Measurements from ENCODE around the gene PRTN3.

The PRTN3 gene

GRCh38 chr19:803686-804418 lies 36.9 kb upstream of the PRTN3 start:
- ATAC-seq (ENCODE audit: low read depth) (no peak), DNase-seq (ENCODE audit: low spot score) (no peak)
- no peaks in the 10 kb centered on the region for H3K27me3 ChIP-seq (ENCODE audit: insufficient read depth, poor library complexity, severe bottlenecking)
- H3K9me3 ChIP-seq (ENCODE audit: severe bottlenecking): no peaks in the 10 kb centered on the region
- peaks cover 9% of the 10 kb centered on the region for H3K4me1 ChIP-seq (ENCODE audit: insufficient read depth, poor library complexity, severe bottlenecking)
- peaks cover 94% of the 10 kb centered on the region for H3K36me3 ChIP-seq (ENCODE audit: low read depth)
- H3K4me3 ChIP-seq (ENCODE audit: severe bottlenecking): no peak overlapping the region
- no peak overlapping the region for H3K27ac ChIP-seq (ENCODE audit: poor library complexity, severe bottlenecking)
- TF ChIP-seq CTCF (IDR thresholded peaks at IDR 0.05; ENCODE audit: poor library complexity, severe bottlenecking): no peak

GRCh38 chr19:804419-805165 lies 36.2 kb upstream of the PRTN3 start:
- H3K4me3 ChIP-seq (ENCODE audit: severe bottlenecking): no peak overlapping the region
- DNase-seq (ENCODE audit: low spot score) (no peak), ATAC-seq (ENCODE audit: low read depth) (no peak)
- H3K27ac ChIP-seq (ENCODE audit: poor library complexity, severe bottlenecking): no peak overlapping the region
- H3K9me3 ChIP-seq (ENCODE audit: severe bottlenecking): no peaks in the 10 kb centered on the region
- H3K27me3 ChIP-seq (ENCODE audit: insufficient read depth, poor library complexity, severe bottlenecking): no peaks in the 10 kb centered on the region
- H3K36me3 ChIP-seq (ENCODE audit: low read depth): peaks cover 94% of the 10 kb centered on the region
- no peak for TF ChIP-seq CTCF (IDR thresholded peaks at IDR 0.05; ENCODE audit: poor library complexity, severe bottlenecking)
- peaks cover 9% of the 10 kb centered on the region for H3K4me1 ChIP-seq (ENCODE audit: insufficient read depth, poor library complexity, severe bottlenecking)

DNA sequence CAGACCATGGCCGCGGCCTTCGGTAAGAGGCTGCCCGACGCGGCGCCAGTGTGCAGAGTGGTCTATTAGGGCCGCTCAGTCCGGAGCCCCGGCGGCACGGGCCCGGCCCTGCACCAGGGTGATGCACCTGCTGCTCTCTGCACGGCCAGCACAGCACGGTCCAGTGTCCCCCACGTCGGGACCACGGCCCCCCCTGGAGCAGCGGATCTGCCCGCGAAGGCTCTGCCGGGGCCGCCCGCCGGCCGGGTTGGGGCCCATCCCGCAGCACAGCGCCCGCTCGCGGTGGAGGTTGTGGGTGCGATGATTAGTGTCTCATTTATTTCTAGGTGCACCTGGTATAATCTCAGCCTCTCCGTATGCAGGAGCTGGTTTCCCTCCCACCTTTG lies 35.6 kb upstream of the PRTN3 start:
- Histone ChIP-seq H3K27ac (ENCODE audit: poor library complexity, severe bottlenecking) (no peak overlapping the region), H3K27me3 (ENCODE audit: insufficient read depth, poor library complexity, severe bottlenecking) (no peaks in the 10 kb centered on the region), H3K9me3 (ENCODE audit: severe bottlenecking) (no peaks in the 10 kb centered on the region), H3K4me1 (ENCODE audit: insufficient read depth, poor library complexity, severe bottlenecking) (peaks cover 9% of the 10 kb centered on the region), H3K36me3 (ENCODE audit: low read depth) (peaks cover 94% of the 10 kb centered on the region), H3K4me3 (ENCODE audit: severe bottlenecking) (no peak overlapping the region)
- TF ChIP-seq CTCF (IDR thresholded peaks at IDR 0.05; ENCODE audit: poor library complexity, severe bottlenecking): no peak
- ATAC-seq (ENCODE audit: low read depth) (no peak), DNase-seq (ENCODE audit: low spot score) (no peak)

DNA sequence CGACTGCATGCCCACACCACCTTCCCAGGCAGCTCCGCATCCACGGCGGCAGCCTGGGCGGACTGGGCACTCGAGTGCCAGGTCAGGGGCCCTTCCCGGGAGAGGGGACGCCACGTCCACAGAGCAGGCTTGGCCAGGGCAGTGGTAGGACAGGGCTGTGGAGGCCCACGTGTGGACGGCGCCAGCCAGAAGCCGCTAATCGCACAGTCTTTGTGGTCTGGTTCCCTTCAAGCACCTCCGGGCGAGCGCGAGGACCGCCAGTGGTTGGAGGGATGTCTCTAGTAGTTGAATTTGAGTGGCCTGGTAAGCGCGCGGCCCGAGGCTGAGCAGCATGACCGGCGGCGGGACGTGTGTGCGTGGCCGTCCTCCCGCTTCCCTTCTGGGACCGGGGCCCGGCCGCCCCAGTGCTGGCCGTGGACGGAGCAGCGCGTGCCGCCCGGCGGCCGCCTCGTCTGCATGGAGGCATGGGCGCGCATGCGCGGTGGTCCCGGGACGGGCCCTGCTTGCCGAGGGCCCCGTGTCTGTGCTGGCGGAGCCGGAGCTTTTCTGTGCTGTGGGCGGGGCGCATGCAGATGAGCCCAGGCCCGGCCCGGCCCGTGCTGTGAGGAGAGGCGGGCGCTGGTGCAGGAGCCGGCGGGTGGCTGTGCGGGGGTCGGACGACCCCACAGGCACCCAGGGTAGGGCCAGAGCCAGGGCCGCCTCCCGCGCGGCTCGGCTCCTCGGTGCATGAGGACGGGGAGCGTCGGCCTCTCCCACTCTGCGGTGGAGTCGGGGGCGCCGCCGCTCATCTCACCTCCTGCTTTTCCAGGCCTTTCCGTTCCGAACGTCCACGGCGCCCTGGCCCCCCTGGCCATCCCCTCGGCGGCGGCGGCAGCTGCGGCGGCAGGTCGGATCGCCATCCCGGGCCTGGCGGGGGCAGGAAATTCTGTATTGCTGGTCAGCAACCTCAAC lies 34.9 kb upstream of the PRTN3 start:
- ATAC-seq (ENCODE audit: low read depth) (no peak), DNase-seq (ENCODE audit: low spot score) (no peak)
- H3K4me3 ChIP-seq (ENCODE audit: severe bottlenecking): no peak overlapping the region
- TF ChIP-seq CTCF (IDR thresholded peaks at IDR 0.05; ENCODE audit: poor library complexity, severe bottlenecking): no peak
- no peak overlapping the region for H3K27ac ChIP-seq (ENCODE audit: poor library complexity, severe bottlenecking)
- H3K27me3 ChIP-seq (ENCODE audit: insufficient read depth, poor library complexity, severe bottlenecking): no peaks in the 10 kb centered on the region
- H3K36me3 ChIP-seq (ENCODE audit: low read depth): peaks cover 94% of the 10 kb centered on the region
- no peaks in the 10 kb centered on the region for H3K9me3 ChIP-seq (ENCODE audit: severe bottlenecking)
- peaks cover 3% of the 10 kb centered on the region for H3K4me1 ChIP-seq (ENCODE audit: insufficient read depth, poor library complexity, severe bottlenecking)

All from RWPE2 (cell line).